Mucosa of descending colon (tissue), 3 donors: Measurements from ENCODE around the gene PLAAT3. TPM values are rescaled to one million over a fixed set of nuclear protein-coding genes. Genes with fewer than 3 reads are reported as not detected.
"Not testable (repeated sequence)": the region's sequence is repeated elsewhere in the genome, so short reads cannot be mapped to it uniquely, and the experiment has no call there.

Experiments used
- ATAC-seq: fragments of 200-7000 bp; cut with Tn5 transposase; one replicate; pipeline ENCODE4 v1.9.1; 2020; ENCODE audit warnings: mild to moderate bottlenecking, moderate library complexity
- DNase-seq, 3 donors: peaks; one replicate each; pipeline ENCODE4 v3.0.0-alpha.2; 2020
- H3K36me3 ChIP-seq: fragments of 200-600 bp; one replicate; pipeline ENCODE4 v1.8.0; 2021; ENCODE audit warnings: low read depth, mild to moderate bottlenecking
- H3K4me1 ChIP-seq: fragments of 200-600 bp; one replicate; pipeline ENCODE4 v1.8.0; 2021; ENCODE audit warnings: low read depth, mild to moderate bottlenecking
- H3K4me3 ChIP-seq: fragments of 200-600 bp; one replicate; pipeline ENCODE4 v1.8.0; 2021; ENCODE audit warnings: mild to moderate bottlenecking
- H3K9me3 ChIP-seq: fragments of 200-600 bp; one replicate; pipeline ENCODE4 v1.8.0; 2021; ENCODE audit warnings: mild to moderate bottlenecking
- CTCF ChIP-seq: fragments of 200-600 bp; IDR thresholded peaks from one replicate; pipeline ENCODE4 v1.8.0; 2022; ENCODE audit warnings: antibody characterized with exemption, mild to moderate bottlenecking
- intact Hi-C, 2 donors: fragments of 100-400 bp; cut with DNase I in 1 of 2; cut with micrococcal nuclease in 1 of 2; formaldehyde crosslinking; loops; one replicate each; pipeline versions ENCODE4 v1.11.0 to v1.11.1; 2022; cut with DNase I, micrococcal nuclease
- total RNA-seq, 3 donors: library from RNA; stranded (reverse); fragmentation: NEBNext Ultra II Directional in 2 of 3; extraction: Animal tissue kit (Norgen Biotek cat#: 25700) in 2 of 3; gene quantifications; one replicate each; pipeline versions ENCODE4 v1.2.1 to v1.2.4, GENCODE V29; 2021 to 2023
- donor health status: DM: no; HTN: no; CAD: no; lungs with moderate emphysema.
- donor health status: DM: no; HTN: no; CAD: no.
- donor health status: DM: no; HTN: yes; CAD: no.

The PLAAT3 gene
- total RNA-seq, 3 donors from 2014 or later = 15.1 to 58.5 (median 26.7) TPM

- peaks cover 22% of the 10 kb centered on the region for H3K9me3 ChIP-seq
- ATAC-seq (no peak), DNase-seq (no peak)
- no peak for TF ChIP-seq CTCF
- intact Hi-C loops = no loop called here
- no peaks in the 10 kb centered on the region for H3K36me3 ChIP-seq
- H3K4me1 ChIP-seq = no peaks in the 10 kb centered on the region
- no peak overlapping the region for H3K4me3 ChIP-seq
Observed at GRCh38 chr11:63583357-63583677, 30.9 kb downstream of the PLAAT3 start.

DNA sequence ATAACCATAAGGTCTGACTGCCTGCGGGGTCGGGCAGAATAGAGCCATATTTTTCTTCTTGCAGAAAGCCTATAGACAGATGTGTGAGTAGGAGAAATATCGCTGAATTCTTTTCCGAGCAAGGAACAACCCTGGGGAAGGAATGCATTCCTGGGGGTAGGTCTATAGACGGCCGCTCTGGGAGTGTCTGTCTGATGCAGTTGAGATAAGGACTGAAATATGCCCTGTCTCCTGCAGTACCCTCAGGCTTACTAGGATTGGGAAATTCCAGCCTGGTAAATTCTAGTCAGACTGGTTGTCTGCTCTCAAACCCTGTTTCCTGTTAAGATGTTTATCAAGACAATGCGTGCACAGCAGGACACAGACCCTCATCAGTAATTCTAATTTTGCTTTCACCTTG, 33.0 kb downstream of the PLAAT3 start:
- H3K36me3 ChIP-seq, ATAC-seq, DNase-seq, H3K4me3 ChIP-seq, H3K4me1 ChIP-seq, intact Hi-C loops: not testable (repeated sequence)
- peaks cover 22% of the 10 kb centered on the region for H3K9me3 ChIP-seq

- ATAC-seq, intact Hi-C loops: not testable (repeated sequence)
Observed at GRCh38 chr11:63578882-63579281, 35.4 kb downstream of the PLAAT3 start.

DNA sequence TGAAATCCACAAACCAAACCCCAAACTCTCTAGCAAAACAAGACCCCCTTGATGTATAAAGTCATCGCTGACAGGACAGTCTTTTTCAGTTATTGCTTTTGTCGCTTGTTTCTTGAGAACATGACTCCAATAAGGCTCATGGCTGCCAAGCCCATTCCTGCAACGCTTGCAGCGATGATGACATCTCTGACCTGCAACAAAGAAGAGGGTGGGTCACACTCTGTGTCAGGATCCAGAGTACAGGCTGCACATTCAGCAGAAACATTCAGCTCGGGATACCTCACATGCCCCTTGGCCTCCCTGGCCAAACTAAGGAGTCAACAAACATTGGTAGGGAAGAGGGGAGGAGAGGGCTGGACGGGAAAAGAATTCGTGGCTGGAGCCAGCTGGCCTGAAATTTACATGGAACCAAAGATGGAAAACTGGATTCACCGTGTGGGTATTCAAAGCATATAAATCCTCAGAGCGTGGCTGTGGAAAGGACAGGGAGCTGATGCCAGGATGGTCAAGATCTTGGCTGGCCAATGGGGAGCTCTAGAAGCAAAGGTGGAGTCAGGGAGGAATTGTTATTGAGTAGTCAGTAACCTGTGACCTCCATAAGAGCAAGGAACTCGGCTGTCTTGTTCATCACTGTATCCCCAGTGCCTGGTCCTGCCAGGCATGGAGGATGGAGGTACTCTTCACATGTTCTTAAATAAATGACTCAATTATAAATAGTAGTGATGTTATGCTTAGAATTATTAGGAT, 39.2 kb downstream of the PLAAT3 start:
- no peaks in the 10 kb centered on the region for H3K4me1 ChIP-seq
- DNase-seq (peak in 2 of 3 donors; percentile 49 to 50), ATAC-seq (peak; percentile 71)
- no peaks in the 10 kb centered on the region for H3K36me3 ChIP-seq
- peaks cover 3% of the 10 kb centered on the region for H3K9me3 ChIP-seq
- TF ChIP-seq CTCF = no peak
- H3K4me3 ChIP-seq = no peak overlapping the region
- intact Hi-C loops = no loop called here

More at GRCh38 chr11:63578882-63579281, 35.4 kb downstream of the PLAAT3 start:
- DNase-seq, H3K36me3 ChIP-seq, H3K4me3 ChIP-seq, H3K4me1 ChIP-seq: not testable (repeated sequence)
- peaks cover 22% of the 10 kb centered on the region for H3K9me3 ChIP-seq

GRCh38 chr11:63573881-63574855, 40.1 kb downstream of the PLAAT3 start:
- no peaks in the 10 kb centered on the region for H3K9me3 ChIP-seq
- H3K4me1 ChIP-seq = no peaks in the 10 kb centered on the region
- no peak overlapping the region for H3K4me3 ChIP-seq
- DNase-seq (peak; percentile 67 to 85 (median 71)), ATAC-seq (peak; percentile 99)
- intact Hi-C loops = no loop called here
- H3K36me3 ChIP-seq = no peaks in the 10 kb centered on the region
- TF ChIP-seq CTCF = no peak

DNA sequence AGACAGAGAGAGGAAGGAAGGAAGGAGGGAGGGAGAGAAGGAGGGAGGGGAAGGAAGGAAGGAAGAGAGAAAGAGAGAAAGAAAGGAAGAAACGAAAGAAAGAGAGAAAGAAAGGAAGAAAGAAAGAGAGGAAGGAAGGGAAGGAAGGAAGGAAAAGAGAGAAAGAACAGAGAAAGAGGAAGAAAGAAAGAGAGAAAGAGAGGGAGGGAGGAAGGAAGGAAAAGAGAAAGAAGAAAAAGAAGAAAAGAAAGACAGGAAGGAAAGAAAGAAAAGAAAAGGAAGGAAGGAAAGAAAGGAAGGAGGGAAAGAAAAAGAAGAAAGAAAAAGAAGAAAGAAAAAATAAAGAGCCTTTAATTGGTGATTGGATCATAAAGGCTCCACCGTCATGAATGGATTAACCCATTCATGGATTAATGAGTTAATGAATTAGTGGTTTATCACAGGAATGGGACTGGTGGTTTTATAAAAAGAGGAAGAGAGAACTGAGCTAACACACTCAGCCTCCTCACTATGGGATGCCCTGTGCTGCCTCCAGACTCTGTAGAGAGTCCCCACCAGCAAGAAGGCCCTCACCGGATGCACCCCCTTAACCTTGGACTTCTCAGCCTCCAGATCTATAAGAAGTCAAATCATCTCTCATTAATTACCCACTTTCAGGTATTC, 42.1 kb downstream of the PLAAT3 start:
- no peaks in the 10 kb centered on the region for H3K36me3 ChIP-seq
- no peaks in the 10 kb centered on the region for H3K9me3 ChIP-seq
- no peak overlapping the region for H3K4me3 ChIP-seq
- H3K4me1 ChIP-seq = peaks cover 10% of the 10 kb centered on the region
- DNase-seq (no peak), ATAC-seq (no peak)
- no peak for TF ChIP-seq CTCF
- intact Hi-C loops = no loop called here
